NCI-H2227 treated with DMSO at 0.1 percent for 48 hours (cell line): ENCODE results near the gene ISOC1.

Experiments used
- DNase-seq: peaks from one replicate; lab custom pipeline; 2025; lab: John Stamatoyannopoulos, UW

Gene ISOC1

GRCh38 chr5:129094087-129094923 is at the start of gene ISOC1:
Gene ISOC1, plus strand, starts transcription at chr5:129094749. Its CDS starts 18 bp downstream, at chr5:129094767.
- peak; percentile 83 for DNase-seq

GRCh38 chr5:129046151-129046550 is 48.4 kb upstream of the ISOC1 start:
- DNase-seq = no peak

- no peak for DNase-seq
Observed at GRCh38 chr5:129048509-129048908, 46.0 kb upstream of the ISOC1 start.

- no peak for DNase-seq
Observed at GRCh38 chr5:129049126-129049799, 45.3 kb upstream of the ISOC1 start.

- no peak for DNase-seq
Observed at GRCh38 chr5:129051283-129051682, 43.3 kb upstream of the ISOC1 start.

- DNase-seq = no peak
Observed at GRCh38 chr5:129053438-129053837, 41.1 kb upstream of the ISOC1 start.

- no peak for DNase-seq
Observed at GRCh38 chr5:129057329-129057728, 37.2 kb upstream of the ISOC1 start.

GRCh38 chr5:129061849-129062248 is 32.7 kb upstream of the ISOC1 start:
- DNase-seq = no peak

- no peak for DNase-seq
Observed at GRCh38 chr5:129063483-129064113, 31.0 kb upstream of the ISOC1 start.

GRCh38 chr5:129065721-129066120 is 28.8 kb upstream of the ISOC1 start:
- no peak for DNase-seq

- DNase-seq = no peak
Observed at GRCh38 chr5:129067745-129068144, 26.8 kb upstream of the ISOC1 start.

GRCh38 chr5:129069292-129069691 is 25.3 kb upstream of the ISOC1 start:
- no peak for DNase-seq

- DNase-seq = no peak
Observed at GRCh38 chr5:129073111-129073510, 21.4 kb upstream of the ISOC1 start.

GRCh38 chr5:129074903-129075302 is 19.6 kb upstream of the ISOC1 start:
- DNase-seq = no peak

GRCh38 chr5:129077433-129078075 is 17.0 kb upstream of the ISOC1 start:
- DNase-seq = no peak

GRCh38 chr5:129078247-129078646 is 16.3 kb upstream of the ISOC1 start:
- no peak for DNase-seq

GRCh38 chr5:129078660-129079059 is 15.9 kb upstream of the ISOC1 start:
- no peak for DNase-seq

- no peak for DNase-seq
Observed at GRCh38 chr5:129079496-129079895, 15.1 kb upstream of the ISOC1 start.

GRCh38 chr5:129080766-129081165 is 13.8 kb upstream of the ISOC1 start:
- DNase-seq = no peak

GRCh38 chr5:129082225-129083136 is 12.1 kb upstream of the ISOC1 start:
- DNase-seq = no peak
